Transverse colon (tissue), 4 donors: ENCODE measurements around the gene SMPD2. TPM values are rescaled to one million over a fixed set of nuclear protein-coding genes. Genes with fewer than 3 reads are reported as not detected.
A peak's percentile ranks its signal among the peaks of the same experiment; 100 is the strongest.

Source experiments
- DNase-seq: peaks from one replicate; pipeline ENCODE4 v3.0.0-alpha.2; 2019
- H3K27ac ChIP-seq, 4 donors: fragments of 200-600 bp; sonication (generic); 2 replicates each; pipeline ENCODE4 v1.5.1; 2016 to 2018; ENCODE audit warnings: inconsistent platforms in 4 of 4
- H3K27me3 ChIP-seq: fragments of 200-600 bp; sonication (generic); 2 replicates; pipeline ENCODE4 v1.5.1; 2017; ENCODE audit warnings: inconsistent platforms
- H3K36me3 ChIP-seq, 4 donors: fragments of 200-600 bp; sonication (generic); 2 replicates each; pipeline ENCODE4 v1.5.1; 2017 to 2019; ENCODE audit warnings: inconsistent platforms in 4 of 4
- H3K4me1 ChIP-seq, 4 donors: fragments of 200-600 bp; sonication (generic); 2 replicates each; pipeline ENCODE4 v1.5.1; 2017 to 2020; ENCODE audit warnings: inconsistent platforms in 4 of 4
- H3K4me3 ChIP-seq, 4 donors: fragments of 200-600 bp; sonication (generic); 1 replicate in 1 of 4; 2 replicates in 3 of 4; pipeline versions ENCODE4 v1.5.1 to v1.6.1; 2017 to 2019; ENCODE audit warnings: inconsistent platforms in 4 of 4
- H3K9me3 ChIP-seq, 2 donors: fragments of 200-600 bp; sonication (generic); 2 replicates each; pipeline ENCODE4 v1.5.1; 2017 to 2019; ENCODE audit warnings: inconsistent platforms in 2 of 2
- CTCF ChIP-seq, 5 experiments: fragments of 200-600 bp in 3 of 5; fragments of 450-650 bp in 2 of 5; sonication (generic) in 3 of 5; IDR thresholded peaks; 1 replicate in 2 of 5; 2 replicates in 3 of 5; pipeline ENCODE4 v1.5.1; 2016 to 2017; ENCODE audit warnings: antibody characterized with exemption in 5 of 5, inconsistent platforms in 3 of 5, mild to moderate bottlenecking in 2 of 5, moderate library complexity in 1 of 5
- EP300 ChIP-seq: sonication (generic); formaldehyde crosslinking; IDR thresholded peaks from one replicate; pipeline ENCODE4 v1.6.1; 2017; ENCODE audit warnings: antibody characterized with exemption, low read depth
- POLR2A ChIP-seq: fragments of 450-650 bp; IDR thresholded peaks from one replicate; pipeline ENCODE4 v1.6.1; 2016; ENCODE audit warnings: antibody characterized with exemption, mild to moderate bottlenecking, moderate library complexity
- POLR2AphosphoS5 ChIP-seq, 3 donors: sonication (generic); formaldehyde crosslinking; IDR thresholded peaks; one replicate each; pipeline ENCODE4 v1.6.1; 2016; ENCODE audit warnings: antibody characterized with exemption in 3 of 3
- WGBS, 2 donors: methylation state at CpG; one replicate each; pipeline ENCODE4 v1.1.5; 2018; ENCODE audit warnings: low coverage in 1 of 2; 5-methylcytosine and 5-hydroxymethylcytosine counted together
- in situ Hi-C, 4 donors: fragments of 200-750 bp; cut with MboI; loops; one replicate each; pipeline versions ENCODE4 v1.15.0 to v1.15.1; 2017; ENCODE audit warnings: low sequenced_read_pairs in 3 of 4, low pct_ligation_motif_present in 1 of 4, low pct_unique_long_range_greater_than_20kb in 1 of 4
- intact Hi-C: fragments of 100-400 bp; cut with DNase I; formaldehyde crosslinking; loops from one replicate; pipeline ENCODE4 v1.15.1; 2023; ENCODE audit warnings: low total_unique reads
- total RNA-seq, 4 donors: library from RNA; depleted of rRNA; stranded (reverse); fragments of >200 nt; gene quantifications; one replicate each; pipeline ENCODE4 v1.1.0, GENCODE V29; 2016

The SMPD2 gene
- total RNA-seq, 4 donors from 2014 or later, result 9.4 to 34.5 (median 30.3) TPM

DNA sequence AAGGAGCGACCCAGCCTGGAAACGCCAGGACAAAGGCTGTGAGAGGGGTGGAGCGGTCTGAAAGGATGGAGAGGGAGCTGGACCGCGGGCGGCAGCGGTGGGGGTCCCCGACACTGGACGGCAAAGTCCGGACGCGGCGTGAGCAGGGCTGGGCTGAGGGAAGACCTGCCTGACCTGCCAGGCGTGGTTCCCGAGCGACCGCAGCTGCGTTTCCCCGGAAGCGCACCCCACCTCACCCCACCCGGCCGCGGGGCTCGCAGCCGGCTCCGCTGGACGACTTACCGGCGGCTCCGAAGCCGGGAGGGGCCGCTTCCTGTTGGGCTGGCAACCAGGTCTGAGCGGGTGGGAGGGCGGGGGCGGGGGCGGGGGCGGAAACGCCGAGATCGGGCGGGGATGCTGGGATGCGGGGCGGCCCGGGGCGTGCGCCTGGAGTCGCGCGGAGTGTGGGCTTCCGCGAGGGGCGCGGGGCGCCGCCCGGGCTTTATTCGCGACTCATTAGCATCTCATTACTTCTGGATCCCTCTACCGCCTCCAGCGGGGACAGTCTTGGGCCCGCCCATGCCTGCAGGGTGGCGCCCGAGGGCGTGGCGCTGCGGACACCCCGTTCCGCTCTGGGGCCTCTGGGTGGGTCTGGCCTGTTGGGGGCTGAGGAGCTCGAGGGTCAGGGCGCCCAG is 15.1 kb downstream of the SMPD2 start, which contains the start of gene MICAL1:
MICAL1 (minus strand) TSS at position 336 of the 674 bp plus-strand sequence. CDS start 1,576 bp downstream, outside the sequence.
- no peak for TF ChIP-seq EP300
- TF ChIP-seq POLR2A, result peak; percentile 63
- TF ChIP-seq POLR2AphosphoS5 (IDR thresholded peaks at IDR 0.05), result peak; percentile 30 to 75 (median 68)
- TF ChIP-seq CTCF (IDR thresholded peaks at IDR 0.05), result peak in 4 of 5 experiments; percentile 43 to 60 (median 48)
- in situ Hi-C loops (loop anchor here in 2 of 4 donors (10.0 kb wide), 1 partner anchor 71 kb away; the partner anchor contains the start of gene CD164 (in 2 of the 2)), intact Hi-C loops (no loop called here)
- H3K9me3 ChIP-seq, result no peaks in the 10 kb centered on the region
- 0% methylated on average over 13 to 61 of the region's 70 CpGs for WGBS, 2 donors
- H3K27ac ChIP-seq, result peak within 1 kb of the TSS; percentile 84 to 93 (median 87)
- no peaks in the 10 kb centered on the region for H3K36me3 ChIP-seq
- no peaks in the 10 kb centered on the region for H3K27me3 ChIP-seq
- H3K4me1 ChIP-seq, result peaks cover 14 to 37% (median 33%) of the 10 kb centered on the region in 4 donors
- DNase-seq, result peak; percentile 90
- peak within 1 kb of the TSS; percentile 44 to 89 (median 66) for H3K4me3 ChIP-seq

DNA sequence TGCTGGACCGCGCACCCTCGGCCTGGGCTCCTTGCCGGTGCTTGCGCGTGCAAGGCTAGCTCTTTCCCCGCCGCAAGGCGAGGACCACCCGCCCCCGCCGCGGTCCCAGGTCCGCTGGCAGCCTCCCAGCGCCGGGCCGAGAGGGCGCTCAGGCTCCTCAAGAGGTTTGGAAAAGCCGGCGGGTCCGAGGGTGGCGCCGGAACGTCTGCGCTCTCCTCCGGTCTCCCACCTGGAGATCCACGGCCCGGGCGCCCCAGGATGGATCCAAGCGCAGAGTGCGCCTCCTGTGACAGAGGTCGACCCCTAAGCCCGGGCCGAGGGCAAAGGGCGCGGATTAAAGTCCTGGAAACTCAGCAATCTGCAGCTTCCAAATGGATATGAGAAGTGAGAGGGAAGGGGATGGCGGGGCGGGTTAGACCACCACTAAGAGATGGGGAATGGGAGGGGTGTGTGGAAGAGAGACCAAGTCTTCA is 15.6 kb downstream of the SMPD2 start:
- WGBS, 2 donors, result 8 to 83% methylated on average over 2 to 23 of the region's 38 CpGs
- no peaks in the 10 kb centered on the region for H3K9me3 ChIP-seq
- H3K4me3 ChIP-seq, result peak overlapping the region; percentile 44 to 89 (median 66)
- H3K27ac ChIP-seq, result peak overlapping the region; percentile 84 to 93 (median 87)
- H3K4me1 ChIP-seq, result peaks cover 14 to 37% (median 33%) of the 10 kb centered on the region in 4 donors
- no peak for DNase-seq
- H3K36me3 ChIP-seq, result peaks cover 0 to under 1% (median 0%) of the 10 kb centered on the region in 4 donors
- H3K27me3 ChIP-seq, result no peaks in the 10 kb centered on the region
- in situ Hi-C loops (loop anchor here in 2 of 4 donors (10.0 kb wide), 1 partner anchor 71 kb away; the partner anchor contains the start of gene CD164 (in 2 of the 2)), intact Hi-C loops (no loop called here)
- TF ChIP-seq CTCF (IDR thresholded peaks at IDR 0.05) (no peak), POLR2A (no peak), POLR2AphosphoS5 (IDR thresholded peaks at IDR 0.05) (peak in 1 of 3 donors; percentile 49)

GRCh38 chr6:109456710-109457561 is 16.4 kb downstream of the SMPD2 start:
- in situ Hi-C loops, result loop anchor here in 2 of 4 donors (10.0 kb wide), 1 partner anchor 72 kb away; the partner anchor contains the start of gene CD164 (in 2 of the 2)
- DNase-seq, result peak; percentile 73
- peak overlapping the region in 3 of 4 donors; percentile 63 to 89 (median 69) for H3K4me3 ChIP-seq

More at GRCh38 chr6:109456710-109457561, 16.4 kb downstream of the SMPD2 start:
- H3K27ac ChIP-seq, result peak overlapping the region; percentile 84 to 93 (median 87)
- H3K27me3 ChIP-seq, result no peaks in the 10 kb centered on the region
- H3K4me1 ChIP-seq, result peaks cover 14 to 37% (median 33%) of the 10 kb centered on the region in 4 donors
- 35 to 50% methylated on average over 2 to 16 of the region's 16 CpGs for WGBS, 2 donors
- no peak for TF ChIP-seq CTCF (IDR thresholded peaks at IDR 0.05)
- TF ChIP-seq POLR2A, result peak; percentile 77
- peak; percentile 84 to 89 (median 87) for TF ChIP-seq POLR2AphosphoS5 (IDR thresholded peaks at IDR 0.05)
- no peak for TF ChIP-seq EP300
- intact Hi-C loops, result no loop called here
- peaks cover 0 to 8% (median 2%) of the 10 kb centered on the region in 4 donors for H3K36me3 ChIP-seq
- no peaks in the 10 kb centered on the region for H3K9me3 ChIP-seq
